OCI-LY7 (cell line): ENCODE measurements around the gene FLOT2. TPM values are rescaled to one million over a fixed set of nuclear protein-coding genes. Genes with fewer than 3 reads are reported as not detected.

ENCODE experiments used
- BruUV-seq: library from RNA; stranded (reverse); fragments of 400-500 nt; replicated peaks from 2 replicates; lab custom pipeline; 2021; lab: Mats Ljungman, UMichigan
- CTCF ChIA-PET: fragments of 300-600 bp; sonication (Branson Sonifier 250); formaldehyde crosslinking; loops from one replicate; lab custom pipeline; 2022; ENCODE audit warnings: antibody characterized with exemption; ENCODE audit not compliant: unreplicated experiment; lab: Charles Lee
- POLR2A ChIA-PET: fragments of 300-600 bp; sonication (Branson Sonifier 250); formaldehyde crosslinking; loops from one replicate; lab custom pipeline; 2022; ENCODE audit warnings: antibody characterized with exemption; lab: Charles Lee
- DNase-seq: peaks from one replicate; pipeline ENCODE4 v3.0.0-alpha.2; 2015; ENCODE audit warnings: low spot score
- H2AFZ ChIP-seq: fragments of 200-600 bp; sonication (generic), shearing (Covaris generic); 2 replicates; pipeline ENCODE4 v1.6.1; 2014; ENCODE audit warnings: mild to moderate bottlenecking, antibody characterized with exemption, low read length, moderate library complexity
- H3K27ac ChIP-seq: fragments of 200-600 bp; sonication (generic); 2 replicates; pipeline ENCODE4 v1.5.1; 2014; ENCODE audit warnings: mixed run types, low read depth, mild to moderate bottlenecking, moderate library complexity, low read length, inconsistent platforms; ENCODE audit not compliant: poor library complexity, severe bottlenecking
- H3K36me3 ChIP-seq: fragments of 200-600 bp; sonication (generic); 2 replicates; pipeline ENCODE4 v1.6.1; 2014; ENCODE audit warnings: mild to moderate bottlenecking, antibody characterized with exemption, low read length, moderate library complexity, mixed read lengths; ENCODE audit not compliant: insufficient read depth
- H3K4me1 ChIP-seq: fragments of 200-600 bp; sonication (generic); 2 replicates; pipeline ENCODE4 v1.5.1; 2014; ENCODE audit warnings: mild to moderate bottlenecking, low read length; ENCODE audit not compliant: insufficient read depth, poor library complexity, severe bottlenecking
- H3K4me2 ChIP-seq: fragments of 200-600 bp; sonication (generic); 2 replicates; pipeline ENCODE4 v1.6.1; 2014; ENCODE audit warnings: mild to moderate bottlenecking, low read length
- H3K4me3 ChIP-seq: fragments of 200-600 bp; sonication (generic); 2 replicates; pipeline ENCODE4 v1.5.1; 2014; ENCODE audit warnings: mild to moderate bottlenecking, low read depth, low read length; ENCODE audit not compliant: poor library complexity, severe bottlenecking
- H3K79me2 ChIP-seq: fragments of 200-600 bp; sonication (generic); 2 replicates; pipeline ENCODE4 v1.6.1; 2016; ENCODE audit warnings: low read depth, mild to moderate bottlenecking, low read length, moderate library complexity, mixed read lengths; ENCODE audit not compliant: insufficient read depth
- H3K9me2 ChIP-seq: fragments of 200-600 bp; sonication (generic); 2 replicates; pipeline ENCODE4 v1.6.1; 2016; ENCODE audit warnings: mild to moderate bottlenecking, low read length, mixed read lengths; ENCODE audit not compliant: insufficient read depth
- H3K9me3 ChIP-seq: fragments of 200-600 bp; sonication (generic); 2 replicates; pipeline ENCODE4 v1.6.1; 2014; ENCODE audit warnings: mild to moderate bottlenecking, mixed run types, low read length, mixed read lengths
- H4K20me1 ChIP-seq: fragments of 200-600 bp; sonication (generic); 2 replicates; pipeline ENCODE4 v1.6.1; 2014; ENCODE audit warnings: mild to moderate bottlenecking, antibody characterized with exemption, low read length, moderate library complexity, mixed read lengths; ENCODE audit not compliant: insufficient read depth
- CTCF ChIP-seq: fragments of 200-600 bp; sonication (generic); conservative IDR thresholded peaks from 2 replicates; pipeline ENCODE4 v1.5.1; 2014; ENCODE audit warnings: mild to moderate bottlenecking, antibody characterized with exemption, low read length, moderate library complexity, mixed read lengths
- EZH2phosphoT487 ChIP-seq: fragments of 200-600 bp; sonication (generic); IDR thresholded peaks from 2 replicates; pipeline ENCODE4 v1.6.1; 2018; ENCODE audit warnings: low read depth, borderline replicate concordance, mild to moderate bottlenecking, mixed run types, antibody characterized with exemption, low read length, moderate library complexity, mixed read lengths
- intact Hi-C: fragments of 100-400 bp; cut with micrococcal nuclease; formaldehyde crosslinking; loops from one replicate; pipeline ENCODE4 v1.10.0; 2022; ENCODE audit not compliant: unreplicated experiment
- total RNA-seq, 2 experiments: library from RNA; depleted of rRNA in 1 of 2; stranded (reverse); fragments of >200 nt in 1 of 2; shearing (Covaris generic) in 1 of 2; gene quantifications; 2 replicates each; pipeline ENCODE4 v1.2.3, GENCODE V29; 2014 to 2022

The FLOT2 gene
- total RNA-seq, 2 experiments from 2014 or later = 46.5 to 122 TPM

- Histone ChIP-seq H3K4me3 (no peak overlapping the region), H3K36me3 (peaks cover 18% of the 10 kb centered on the region), H3K4me1 (peaks cover 10% of the 10 kb centered on the region), H2AFZ (no peak overlapping the region), H3K9me2 (no peaks in the 10 kb centered on the region), H4K20me1 (no peaks in the 10 kb centered on the region), H3K9me3 (no peaks in the 10 kb centered on the region), H3K27ac (no peak overlapping the region), H3K79me2 (no peaks in the 10 kb centered on the region), H3K4me2 (no peak overlapping the region)
- ChIA-PET CTCF (no interaction called here), POLR2A (no interaction called here)
- TF ChIP-seq EZH2phosphoT487 (no peak), CTCF (no peak)
- BruUV-seq = no TSS peak
- DNase-seq = no peak
- intact Hi-C loops = no loop called here
Observed at GRCh38 chr17:28874750-28875149, 22.8 kb downstream of the FLOT2 start.

GRCh38 chr17:28873839-28874238 is 23.7 kb downstream of the FLOT2 start:
- no TSS peak for BruUV-seq
- Histone ChIP-seq H3K4me2 (no peak overlapping the region), H4K20me1 (no peaks in the 10 kb centered on the region), H3K4me3 (no peak overlapping the region), H3K9me2 (no peaks in the 10 kb centered on the region), H3K27ac (no peak overlapping the region), H2AFZ (no peak overlapping the region), H3K79me2 (no peaks in the 10 kb centered on the region), H3K4me1 (peaks cover 10% of the 10 kb centered on the region), H3K9me3 (no peaks in the 10 kb centered on the region), H3K36me3 (peaks cover 10% of the 10 kb centered on the region)
- no peak for DNase-seq
- intact Hi-C loops = no loop called here
- ChIA-PET CTCF (no interaction called here), POLR2A (no interaction called here)
- TF ChIP-seq EZH2phosphoT487 = no peak
- TF ChIP-seq CTCF = no peak

- no TSS peak for BruUV-seq
- Histone ChIP-seq H3K4me2 (peak overlapping the region; percentile 18; the same call in 1 of the 2 replicates), H3K79me2 (no peaks in the 10 kb centered on the region), H3K27ac (peak overlapping the region; percentile 40), H3K4me3 (no peak overlapping the region), H3K36me3 (no peaks in the 10 kb centered on the region), H3K9me2 (no peaks in the 10 kb centered on the region), H3K9me3 (no peaks in the 10 kb centered on the region), H2AFZ (peak overlapping the region; percentile 90), H4K20me1 (no peaks in the 10 kb centered on the region), H3K4me1 (peaks cover 14% of the 10 kb centered on the region)
- CTCF ChIA-PET = interaction anchor here (0.6 kb wide), 1 partner anchor 108 kb away, joined by 4 read pairs; no protein-coding TSS in a partner anchor
- DNase-seq = peak; percentile 82
- TF ChIP-seq CTCF (no peak), EZH2phosphoT487 (no peak)
- intact Hi-C loops = no loop called here
- POLR2A ChIA-PET = interaction anchor here (0.6 to 1.6 kb wide), 5 partner anchors 22 to 151 kb away, joined by 3 to 8 read pairs (median 4); partner anchors contain the start of genes FAM222B and RPL23A
Observed at GRCh38 chr17:28871056-28871579, 26.4 kb downstream of the FLOT2 start.
